K562 (cell line): ENCODE measurements around the gene FAM193A. TPM values are rescaled to one million over a fixed set of nuclear protein-coding genes. Genes with fewer than 3 reads are reported as not detected.
"Not testable (repeated sequence)": the region's sequence is repeated elsewhere in the genome, so short reads cannot be mapped to it uniquely, and the experiment has no call there.

Experiments used
- ATAC-seq: fragments of 200-7000 bp; cut with Tn5 transposase; 3 replicates; pipeline ENCODE4 v1.9.1; 2020; ENCODE audit warnings: moderate library complexity
- BruUV-seq: library from RNA; stranded (reverse); fragments of 400-500 nt; replicated peaks from 2 replicates; lab custom pipeline; 2021; lab: Mats Ljungman, UMichigan
- CTCF ChIA-PET: fragments of 300-600 bp; formaldehyde crosslinking; extraction: SDS; loops from one replicate; lab custom pipeline; 2021; ENCODE audit warnings: low intra/inter-chr PET ratio; lab: Yijun Ruan, JAX
- POLR2A ChIA-PET: fragments of 300-600, 350-650 bp; sonication (Branson Sonifier 250); formaldehyde crosslinking; extraction: SDS; loops from one replicate; lab custom pipeline; 2021; ENCODE audit warnings: antibody characterized with exemption, inconsistent platforms; lab: Yijun Ruan, JAX
- DNase-seq, 4 experiments: peaks; one replicate each; pipeline versions ENCODE4 v3.0.0 to v3.0.0-alpha.2; 2011 to 2018; ENCODE audit warnings: low spot score in 3 of 4, mixed read lengths in 3 of 4; ENCODE audit errors: extremely low read depth in 1 of 4
- FAIRE-seq: peaks from 2 replicates; lab custom pipeline; 2011; peaks lifted over from hg19 to GRCh38; lab: Jason Lieb, UNC
- H2AFZ ChIP-seq: 2 replicates; pipeline ENCODE4 v1.6.0; 2011; ENCODE audit warnings: low read depth, low read length, control low read depth, inconsistent platforms
- H3K27ac ChIP-seq: fragments of 200-600 bp; 3 replicates; pipeline ENCODE4 v1.8.0; 2011; ENCODE audit warnings: low read depth, mild to moderate bottlenecking, control low read depth, inconsistent platforms, low read length, moderate library complexity, mixed read lengths; ENCODE audit errors: extremely low read depth
- H3K27me3 ChIP-seq, 2 experiments: fragments of 300-600 bp in 1 of 2; 2 replicates in 1 of 2; 3 replicates in 1 of 2; pipeline versions ENCODE4 v1.6.0 to v1.8.0; 2011; ENCODE audit warnings: inconsistent platforms in 2 of 2, low read length in 2 of 2, mild to moderate bottlenecking in 1 of 2, mixed read lengths in 1 of 2, moderate library complexity in 1 of 2; ENCODE audit not compliant: control insufficient read depth in 2 of 2, insufficient read depth in 2 of 2
- H3K36me3 ChIP-seq: fragments of 300-600 bp; 3 replicates; pipeline ENCODE4 v1.8.0; 2011; ENCODE audit warnings: mild to moderate bottlenecking, low read length, inconsistent platforms; ENCODE audit not compliant: control insufficient read depth, insufficient read depth
- H3K4me1 ChIP-seq, 2 experiments: fragments of 200-600 bp in 1 of 2; replicated peaks in 1 of 2; 2 replicates in 1 of 2; 3 replicates in 1 of 2; pipeline versions ENCODE4 v1.5.1 to v1.8.0; 2011; ENCODE audit warnings: inconsistent platforms in 2 of 2, low read length in 2 of 2, mild to moderate bottlenecking in 1 of 2, mixed read lengths in 1 of 2, moderate library complexity in 1 of 2; ENCODE audit not compliant: control insufficient read depth in 2 of 2, insufficient read depth in 2 of 2
- H3K4me2 ChIP-seq: 2 replicates; pipeline ENCODE4 v1.6.1; 2011; ENCODE audit warnings: low read length, control low read depth, inconsistent platforms, mixed read lengths; ENCODE audit not compliant: insufficient read depth
- H3K4me3 ChIP-seq: fragments of 200-600 bp; sonication (generic), shearing (Covaris generic); 2 replicates; pipeline ENCODE4 v1.5.1; 2016; ENCODE audit warnings: control low read depth, inconsistent platforms
- H3K79me2 ChIP-seq: fragments of 200-600 bp; 3 replicates; pipeline ENCODE4 v1.8.0; 2011; ENCODE audit warnings: low read length, inconsistent platforms; ENCODE audit not compliant: control insufficient read depth, insufficient read depth
- H3K9ac ChIP-seq, 2 experiments: 2 replicates each; pipeline versions ENCODE4 v1.6.0 to v1.6.1; 2011; ENCODE audit warnings: low read depth in 2 of 2, low read length in 2 of 2, control low read depth in 1 of 2, inconsistent platforms in 1 of 2, mild to moderate bottlenecking in 1 of 2, mixed read lengths in 1 of 2; ENCODE audit not compliant: insufficient read depth in 1 of 2
- H3K9me1 ChIP-seq: one replicate; pipeline ENCODE4 v1.6.0; 2011; ENCODE audit warnings: inconsistent platforms, mild to moderate bottlenecking, low read length, moderate library complexity; ENCODE audit not compliant: control insufficient read depth, insufficient read depth
- H3K9me3 ChIP-seq: replicated peaks from 2 replicates; pipeline ENCODE4 v1.5.1; 2011; ENCODE audit warnings: low read depth, low read length, inconsistent platforms; ENCODE audit not compliant: control insufficient read depth, insufficient read depth
- H4K20me1 ChIP-seq: replicated peaks from 2 replicates; pipeline ENCODE4 v1.6.1; 2011; ENCODE audit warnings: low read length, inconsistent platforms, mixed read lengths; ENCODE audit not compliant: control insufficient read depth, insufficient read depth
- HDAC1 ChIP-seq, 2 experiments: fragments of 450-650 bp; IDR thresholded peaks; 2 replicates each; pipeline ENCODE4 v1.6.1; 2016 to 2017; ENCODE audit warnings: inconsistent platforms in 1 of 2, mild to moderate bottlenecking in 1 of 2, moderate library complexity in 1 of 2
- HDAC2 ChIP-seq: fragments of 450-650 bp; IDR thresholded peaks from 2 replicates; pipeline ENCODE4 v1.6.1; 2016; ENCODE audit warnings: mild to moderate bottlenecking
- KDM1A ChIP-seq, 2 experiments: fragments of 450-650 bp; IDR thresholded peaks; 2 replicates each; pipeline ENCODE4 v1.6.1; 2016; ENCODE audit warnings: mild to moderate bottlenecking in 2 of 2
- POLR2G ChIP-seq: fragments of 200-400 bp; formaldehyde crosslinking; IDR thresholded peaks from 2 replicates; pipeline ENCODE4 v1.6.1; 2017; ENCODE audit warnings: low read depth, mild to moderate bottlenecking, antibody characterized with exemption, low read length, moderate library complexity
- RCOR1 ChIP-seq, 2 experiments: IDR thresholded peaks; 2 replicates each; pipeline ENCODE4 v1.6.1; 2012; ENCODE audit warnings: low read depth in 2 of 2, low read length in 2 of 2, borderline replicate concordance in 1 of 2, improper control_type of control experiment in 1 of 2
- WGBS: fragments of 100-300 bp; shearing (Covaris generic); methylation state at CpG from one replicate; pipeline ENCODE4 v1.1.6; 2016; ENCODE audit warnings: low coverage, mixed read lengths; ENCODE audit not compliant: insufficient coverage; ENCODE audit errors: missing lambda C conversion rate; 5-methylcytosine and 5-hydroxymethylcytosine counted together
- in situ Hi-C: fragments of 300-500 bp; cut with MboI; formaldehyde crosslinking; loops from 4 replicates; pipeline ENCODE4 v1.15.0; 2018; ENCODE audit warnings: inconsistent platforms, mixed read lengths
- intact Hi-C: fragments of 100-400 bp; cut with micrococcal nuclease; formaldehyde crosslinking; loops from 2 replicates; pipeline ENCODE4 v1.14.2; 2022
- polyA plus RNA-seq, 8 experiments: library from polyadenylated mRNA; depleted of rRNA in 4 of 8; stranded (reverse) in 5 of 8; unstranded in 3 of 8; fragments of >200 nt; fragmentation: Nextera tagmentation in 2 of 8; fragmentation: Illumina TruSeq in 1 of 8; extraction: Ambion mirVana in 2 of 8; extraction: Trizol in 1 of 8; gene quantifications; 2 replicates each; pipeline versions ENCODE4 v1.2.1 to v1.2.3, GENCODE V29; 2011 to 2014; ENCODE audit warnings: inconsistent platforms in 1 of 8, missing spikeins in 1 of 8
- total RNA-seq, 7 experiments: library from RNA; depleted of rRNA in 6 of 7; stranded (reverse); fragments of >200 nt in 6 of 7; fragmentation: Illumina TruSeq in 2 of 7; extraction: Trizol in 2 of 7; gene quantifications; 2 replicates each; pipeline versions ENCODE4 v1.2.1 to v1.2.3, GENCODE V29; 2011 to 2021; ENCODE audit warnings: low replicate concordance in 1 of 7

Gene FAM193A
- total and polyA plus RNA-seq, 9 of the 15 experiments (the other 6 are each of a cell fraction or from before 2014, with no cell fraction given), result 0.46 to 24.6 (median 9.6) TPM

- 85% methylated on average over 6 of the region's 9 CpGs for WGBS
- H3K4me2 ChIP-seq, in situ Hi-C loops: not testable (repeated sequence)
- peak; percentile 65; the same call in 1 of the 2 replicates for TF ChIP-seq HDAC2
- TF ChIP-seq KDM1A (IDR thresholded peaks at IDR 0.05), result peak; percentile 90 to 92
- TF ChIP-seq HDAC1 (IDR thresholded peaks at IDR 0.05), result peak in 1 of 2 experiments; percentile 46; a peak in 1 of 4 replicates
- peak; percentile 36 to 76; a peak in 3 of 4 replicates for TF ChIP-seq RCOR1 (IDR thresholded peaks at IDR 0.05; ENCODE audit: borderline replicate concordance in 1 of 2, low read depth in 2 of 2, low read length in 2 of 2)
- TF ChIP-seq, all 486 proteins: peak for 4; not testable (repeated sequence) for 482
- H3K27me3 ChIP-seq, H3K4me3 ChIP-seq, DNase-seq, H3K9me1 ChIP-seq, H3K4me1 ChIP-seq, BruUV-seq, POLR2A ChIA-PET, CTCF ChIA-PET, H3K79me2 ChIP-seq, H3K9ac ChIP-seq, H3K9me3 ChIP-seq, H3K27ac ChIP-seq, ATAC-seq, H2AFZ ChIP-seq, H4K20me1 ChIP-seq, intact Hi-C loops, FAIRE-seq: not testable (repeated sequence)
- H3K36me3 ChIP-seq, result peaks cover 65% of the 10 kb centered on the region
Observed at GRCh38 chr4:2514193-2514592, 22.3 kb upstream of the FAM193A start.

DNA sequence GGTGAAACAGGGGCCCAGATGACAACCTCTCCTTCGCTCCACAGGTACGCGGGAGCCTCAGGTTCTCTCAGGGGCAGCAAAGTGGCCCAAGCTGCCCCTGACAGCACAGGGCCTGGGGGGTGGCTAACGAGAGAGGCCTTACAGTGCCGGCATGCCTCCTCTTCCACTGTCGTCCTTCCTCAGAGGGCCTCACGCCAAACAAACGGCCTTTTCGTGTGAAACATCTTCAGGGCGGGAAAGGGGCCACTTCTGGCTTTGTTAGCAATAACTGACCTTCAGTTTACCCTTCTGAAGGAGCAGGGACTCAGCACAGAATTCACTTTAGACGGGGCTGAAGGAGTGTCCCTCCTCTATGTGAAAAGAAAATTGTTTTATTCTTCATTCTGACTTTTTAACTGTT lies 21.5 kb upstream of the FAM193A start:
- H3K9me1 ChIP-seq, ATAC-seq, BruUV-seq, in situ Hi-C loops, H3K79me2 ChIP-seq, H3K4me2 ChIP-seq, H3K9ac ChIP-seq, H2AFZ ChIP-seq, intact Hi-C loops, POLR2A ChIA-PET, FAIRE-seq, CTCF ChIA-PET, H3K4me3 ChIP-seq, H3K4me1 ChIP-seq, H3K27me3 ChIP-seq, H3K9me3 ChIP-seq, DNase-seq, H4K20me1 ChIP-seq, H3K27ac ChIP-seq: not testable (repeated sequence)
- 88% methylated on average over 8 of the region's 11 CpGs for WGBS
- H3K36me3 ChIP-seq, result peaks cover 57% of the 10 kb centered on the region
- TF ChIP-seq POLR2G, result peak; percentile 35; the same call in 1 of the 2 replicates
